Left lobe of liver (tissue), 2 donors: ENCODE measurements around the gene GPATCH2L. TPM values are rescaled to one million over a fixed set of nuclear protein-coding genes. Genes with fewer than 3 reads are reported as not detected.

ENCODE experiments used
- ATAC-seq: fragments of 200-7000 bp; cut with Tn5 transposase; one replicate; pipeline ENCODE4 v1.9.1; 2020; ENCODE audit warnings: mild to moderate bottlenecking, moderate library complexity
- DNase-seq: peaks from one replicate; pipeline ENCODE4 v3.0.0-alpha.2; 2020; ENCODE audit warnings: low spot score
- total RNA-seq: library from RNA; stranded (reverse); gene quantifications from one replicate; pipeline ENCODE4 v1.2.1, GENCODE V29; 2021
- donor health status: DM: no; HTN: no; CAD: no; lungs with moderate emphysema.
- donor health status: DM: no; HTN: yes; CAD: no.

GPATCH2L gene
- total RNA-seq = 10.9 TPM

DNA sequence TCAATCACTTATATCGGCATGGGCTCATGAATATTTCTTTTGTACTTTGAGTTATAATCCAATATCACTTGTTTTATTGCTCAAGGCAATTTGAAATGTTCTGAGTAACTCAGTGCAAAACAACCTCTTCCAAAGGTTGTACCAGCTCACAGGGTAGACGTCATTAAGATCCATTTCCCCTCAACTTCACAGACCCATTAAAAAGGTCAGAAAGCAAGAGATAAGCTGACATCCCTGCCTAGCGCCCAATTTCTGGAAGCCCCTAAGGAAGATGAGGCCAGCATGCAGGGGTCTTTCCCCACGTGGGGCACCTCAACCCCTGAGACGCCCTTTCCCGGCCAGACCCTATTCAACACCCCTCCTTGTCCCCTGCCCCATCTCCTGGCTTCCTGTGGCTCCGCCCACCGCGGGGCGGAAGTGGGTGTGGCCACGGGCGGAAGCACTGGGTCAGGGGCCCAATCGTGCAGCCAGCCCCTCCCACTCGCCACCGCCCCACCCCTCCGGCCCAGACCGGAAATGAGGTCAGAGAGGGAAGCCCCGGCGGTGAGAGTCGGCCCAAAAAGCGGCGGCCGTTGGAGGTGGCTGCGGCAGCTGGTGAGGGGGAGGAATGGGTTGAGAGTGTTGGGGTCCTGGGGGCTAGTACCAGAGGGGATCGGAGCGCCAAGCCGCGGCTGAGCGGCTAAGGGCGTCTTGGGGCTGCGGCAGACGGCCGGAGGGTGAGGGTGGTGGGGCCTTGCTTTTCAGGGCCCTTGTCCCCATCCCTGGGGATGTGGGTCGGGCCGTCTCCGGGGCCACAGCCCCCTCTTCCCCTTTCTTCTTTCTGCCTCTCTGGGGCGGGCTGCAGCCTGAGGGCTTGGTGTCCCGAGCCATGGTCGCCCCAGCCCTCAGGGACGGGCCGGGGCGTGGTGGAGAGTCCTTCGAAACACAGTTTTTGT lies at the start of gene GPATCH2L:
Gene GPATCH2L, plus strand, starts transcription at position 525 of the 935 bp plus-strand sequence. CDS start 2,442 bp downstream, outside the sequence.
- ATAC-seq = peak; percentile 100
- peak; percentile 93 for DNase-seq

DNA sequence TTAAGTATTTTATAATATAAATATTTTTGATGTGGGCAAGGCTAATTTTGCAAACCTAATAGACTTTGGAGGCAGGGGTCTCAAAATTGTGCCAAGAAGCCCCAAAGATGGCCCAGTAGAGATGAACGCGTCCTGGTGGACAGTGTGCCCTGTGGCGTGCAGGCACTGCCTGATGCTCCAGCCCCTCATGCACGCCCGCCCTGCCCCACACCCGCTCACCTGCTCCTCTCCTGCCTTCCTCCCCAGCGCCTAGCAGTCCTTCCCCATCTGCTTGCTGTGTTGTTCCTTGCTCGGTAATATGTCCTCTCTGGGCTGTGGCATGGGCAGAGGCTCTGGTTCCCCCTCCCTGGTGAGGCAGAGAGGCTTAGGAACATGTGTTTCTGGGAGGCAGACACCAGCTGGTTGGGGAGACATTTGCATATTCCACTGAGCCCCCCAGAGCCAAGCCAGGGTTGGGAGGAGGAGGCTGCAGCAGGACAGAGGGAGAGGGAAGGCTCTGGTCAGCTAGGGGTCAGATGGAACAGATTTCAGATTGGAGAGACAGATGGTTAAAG lies 46.8 kb upstream of the GPATCH2L start:
- ATAC-seq = no peak

DNA sequence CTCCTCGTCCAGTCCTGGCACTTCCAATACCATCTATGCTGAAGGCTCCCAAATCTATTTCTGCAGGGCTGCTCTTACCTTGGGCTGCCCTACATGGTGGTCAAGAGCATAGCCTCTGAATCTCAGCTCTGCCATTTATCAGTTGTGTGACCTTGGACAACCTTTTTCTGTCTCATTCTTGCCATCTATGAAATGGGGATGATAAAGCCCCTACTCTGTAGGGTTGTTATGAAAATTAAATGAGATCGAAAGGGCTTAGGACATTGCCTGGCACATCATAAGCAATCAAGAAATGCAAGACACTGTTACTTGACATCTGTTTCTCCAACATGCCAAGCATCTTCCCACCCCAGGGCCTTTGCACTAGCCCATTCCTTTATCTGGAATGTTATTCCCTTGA lies 45.5 kb upstream of the GPATCH2L start:
- ATAC-seq (no peak), DNase-seq (no peak)

More for the DNA sequence above, 46.8 kb upstream of the GPATCH2L start:
- no peak for DNase-seq

GRCh38 chr14:76109087-76109880 lies 42.4 kb upstream of the GPATCH2L start:
- DNase-seq = no peak
- peak; percentile 75 for ATAC-seq

GRCh38 chr14:76112889-76113624 lies 38.7 kb upstream of the GPATCH2L start:
- no peak for DNase-seq
- no peak for ATAC-seq

GRCh38 chr14:76113691-76114090 lies 38.0 kb upstream of the GPATCH2L start:
- DNase-seq (no peak), ATAC-seq (no peak)

GRCh38 chr14:76115010-76115422 lies 36.7 kb upstream of the GPATCH2L start:
- DNase-seq (no peak), ATAC-seq (no peak)

DNA sequence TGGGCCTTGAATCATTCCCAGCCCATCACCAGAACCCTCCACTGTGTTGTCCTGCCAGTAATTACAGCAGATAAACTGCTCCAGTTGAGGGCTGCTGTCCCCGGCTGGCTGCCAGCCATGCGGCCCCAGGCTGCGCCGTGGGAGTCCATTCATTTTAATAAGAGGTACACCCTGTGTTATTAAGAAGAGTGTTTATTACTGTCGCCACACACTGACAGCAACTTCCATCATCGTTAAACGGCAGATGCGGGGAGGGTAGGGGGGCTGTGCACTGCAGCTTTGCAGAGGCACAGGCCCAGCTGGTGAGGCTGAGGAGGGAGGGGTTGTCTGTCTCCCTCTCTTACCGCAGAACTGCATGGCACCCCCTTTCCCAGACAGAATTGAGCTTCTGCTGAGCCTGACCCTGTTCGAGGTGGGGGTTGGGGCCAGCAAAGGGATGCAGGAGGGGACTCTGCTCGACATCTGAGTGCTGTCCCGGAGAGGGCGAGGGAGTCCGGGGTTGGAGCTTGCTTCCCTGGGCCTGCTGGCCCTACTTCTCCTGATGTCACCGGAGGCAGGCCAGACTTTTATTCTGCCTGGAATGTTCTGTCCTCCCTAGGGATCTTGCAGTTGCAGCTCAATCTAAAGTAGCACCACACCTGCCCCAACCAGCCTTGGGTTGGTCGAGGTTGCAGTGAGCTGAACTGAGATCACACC lies 33.8 kb upstream of the GPATCH2L start:
- no peak for ATAC-seq
- no peak for DNase-seq

- ATAC-seq = no peak
- DNase-seq = no peak
Measured at GRCh38 chr14:76118594-76118993, 33.1 kb upstream of the GPATCH2L start.

DNA sequence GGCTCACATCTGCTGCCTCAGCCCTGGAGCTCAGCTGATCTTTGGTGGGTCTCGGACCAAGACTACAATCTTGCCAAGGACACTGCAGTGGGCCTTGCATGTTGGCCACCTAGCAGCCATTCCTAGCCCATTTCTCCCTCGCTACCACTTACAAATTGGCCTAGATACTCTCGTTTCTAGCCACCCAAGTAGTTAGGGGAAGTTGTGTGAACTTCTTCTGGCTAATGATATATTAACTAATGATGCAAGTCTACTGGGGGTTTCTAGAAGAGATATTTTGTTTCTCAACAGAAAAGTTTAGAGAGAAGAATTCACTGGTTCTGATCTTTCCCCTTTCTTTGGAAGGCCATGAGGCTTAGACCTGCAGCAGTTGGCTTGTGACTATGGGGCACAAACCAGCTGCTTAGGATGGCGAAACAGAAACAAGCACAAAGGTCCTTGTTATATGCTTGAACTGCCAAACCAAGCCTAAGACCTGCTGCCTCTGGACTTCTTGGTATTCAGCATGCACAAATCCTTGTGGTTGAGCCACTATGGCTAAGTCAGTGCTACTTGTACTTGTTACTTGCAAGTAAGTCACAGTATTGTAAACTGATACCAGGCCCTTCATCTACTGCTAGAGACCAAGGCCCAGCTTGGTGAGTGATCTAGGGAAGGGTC lies 30.5 kb upstream of the GPATCH2L start:
- DNase-seq = no peak
- no peak for ATAC-seq

- ATAC-seq (no peak), DNase-seq (no peak)
Measured at GRCh38 chr14:76123426-76124225, 28.1 kb upstream of the GPATCH2L start.

DNA sequence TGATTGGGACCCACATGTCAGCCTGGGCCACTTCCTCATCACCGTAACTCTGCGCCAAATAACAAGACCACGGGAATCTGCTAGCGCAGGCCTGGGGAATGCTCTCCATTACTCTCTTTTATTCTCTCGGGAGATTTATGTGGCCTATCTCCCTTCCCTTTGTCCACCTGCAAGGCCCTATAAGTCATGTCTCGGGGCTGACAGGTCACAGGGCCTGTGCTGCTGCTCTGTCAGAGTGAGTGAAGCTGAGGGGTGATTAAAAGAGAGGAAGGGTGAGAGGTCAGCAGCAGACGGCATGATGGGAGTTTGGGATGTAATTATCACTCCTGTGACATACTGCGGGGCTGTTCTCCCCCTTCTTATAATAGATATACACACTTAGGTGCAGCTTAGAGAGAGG lies 26.2 kb upstream of the GPATCH2L start:
- ATAC-seq = no peak
- DNase-seq = no peak

GRCh38 chr14:76126076-76126475 lies 25.6 kb upstream of the GPATCH2L start:
- no peak for ATAC-seq
- DNase-seq = no peak

GRCh38 chr14:76129851-76130576 lies 21.7 kb upstream of the GPATCH2L start:
- DNase-seq = no peak
- no peak for ATAC-seq

DNA sequence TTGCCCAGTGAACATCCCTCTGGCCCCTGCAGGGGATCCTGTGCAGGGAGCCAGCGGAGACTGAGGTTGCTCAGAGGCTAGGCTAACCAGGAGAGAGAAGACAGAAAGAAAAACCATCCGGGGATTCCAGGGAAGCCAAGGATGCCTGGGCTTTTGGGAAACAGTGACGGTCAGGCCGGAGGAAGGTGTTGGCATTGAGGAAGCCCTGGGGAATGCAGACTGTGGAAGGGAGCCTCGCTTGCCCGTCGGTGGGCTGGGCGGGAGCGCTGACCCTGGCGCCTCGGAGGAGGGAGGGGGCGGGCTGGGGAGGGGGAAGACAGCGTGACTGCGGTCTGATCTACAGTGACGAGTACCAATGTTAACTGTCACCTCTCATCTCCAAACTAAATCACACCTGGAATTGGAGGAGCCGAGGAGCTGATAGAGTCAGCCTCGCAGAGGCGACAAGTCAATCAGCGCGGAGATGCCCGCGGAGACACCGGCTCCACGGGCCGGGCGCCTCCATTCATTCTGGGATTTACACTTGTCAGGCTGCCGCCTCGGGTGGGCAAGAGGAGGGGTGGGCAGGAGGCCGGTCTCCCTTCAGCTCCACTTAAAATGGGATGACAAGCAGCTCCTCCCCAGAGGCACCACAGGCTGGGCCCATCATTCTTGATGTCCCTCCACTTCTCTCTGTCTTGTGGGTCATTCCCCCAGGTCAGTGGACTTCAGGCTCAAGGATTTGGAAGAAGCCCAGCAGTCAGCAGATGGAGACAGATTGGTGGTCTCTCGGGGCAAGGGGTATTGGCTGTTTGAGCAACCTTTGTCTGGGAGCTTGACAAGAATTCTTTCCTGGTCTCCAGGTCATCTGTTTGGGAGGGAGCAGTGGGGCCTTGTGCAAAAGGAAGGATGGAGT lies 20.4 kb upstream of the GPATCH2L start:
- DNase-seq = no peak
- no peak for ATAC-seq

DNA sequence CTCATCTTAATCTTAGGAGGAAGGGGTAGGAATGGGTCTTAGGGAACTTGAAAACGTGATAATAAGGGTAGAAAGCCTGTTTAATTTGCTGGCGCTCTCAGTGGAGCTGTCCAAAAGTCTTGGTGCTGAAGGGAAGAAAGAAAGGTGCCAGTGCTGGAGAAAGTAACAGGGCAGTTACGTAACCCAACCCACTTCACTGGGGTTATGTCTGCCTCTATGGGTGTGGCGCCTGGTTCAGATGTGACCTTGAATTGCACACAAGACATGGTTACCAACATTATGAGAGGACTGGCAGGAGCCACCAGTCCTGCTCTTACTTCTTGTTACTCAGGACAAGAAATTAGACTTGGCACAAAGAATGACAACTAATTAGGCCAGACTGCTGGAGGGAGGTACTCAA lies 18.6 kb upstream of the GPATCH2L start:
- DNase-seq = no peak
- ATAC-seq = peak; percentile 39

DNA sequence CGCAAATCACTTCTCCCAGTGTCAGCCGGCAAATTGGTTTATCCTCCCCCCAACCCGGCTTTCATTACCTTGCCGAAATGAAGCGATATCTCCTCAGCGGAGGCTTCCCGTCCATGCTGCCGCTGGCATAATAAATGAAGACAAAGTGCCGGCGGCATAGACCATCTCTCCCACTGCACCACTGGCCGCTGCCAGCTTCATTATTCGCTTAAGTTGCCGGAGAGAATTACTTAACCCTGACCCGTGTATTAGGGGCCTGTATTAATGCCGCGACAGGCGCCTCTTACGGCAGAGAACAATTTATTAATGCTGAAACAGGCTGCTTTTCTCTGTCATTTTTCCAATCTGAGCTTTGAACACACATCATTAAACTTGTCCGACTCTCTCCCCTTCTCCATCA lies 17.5 kb upstream of the GPATCH2L start:
- DNase-seq = no peak
- no peak for ATAC-seq
